H1 (cell line): ENCODE data around the gene WDR7. TPM values are rescaled to one million over a fixed set of nuclear protein-coding genes. Genes with fewer than 3 reads are reported as not detected.

ENCODE experiments used
- CTCF ChIA-PET: fragments of 300-600 bp; sonication (Branson Sonifier 250); formaldehyde crosslinking; loops from one replicate; lab custom pipeline; 2021; ENCODE audit not compliant: partially characterized antibody; lab: Charles Lee
- POLR2A ChIA-PET: fragments of 300-600 bp; sonication (Branson Sonifier 250); formaldehyde crosslinking; loops from one replicate; lab custom pipeline; 2021; ENCODE audit warnings: inconsistent platforms; ENCODE audit not compliant: partially characterized antibody; lab: Charles Lee
- DNase-seq, 2 experiments: peaks; one replicate each; pipeline versions ENCODE4 v3.0.0 to v3.0.0-alpha.2; 2010 to 2022; ENCODE audit warnings: low spot score in 2 of 2, low read depth in 1 of 2, mixed read lengths in 1 of 2
- FAIRE-seq: peaks from 2 replicates; lab custom pipeline; 2011; peaks lifted over from hg19 to GRCh38; lab: Jason Lieb, UNC
- H2AFZ ChIP-seq: 2 replicates; pipeline ENCODE4 v1.8.1; 2012; ENCODE audit warnings: low read length, inconsistent platforms
- H2AK5ac ChIP-seq: 2 replicates; pipeline ENCODE4 v1.6.1; 2013; ENCODE audit warnings: low read depth, low read length
- H2BK120ac ChIP-seq: replicated peaks from 2 replicates; pipeline ENCODE3; 2013; ENCODE audit warnings: low read depth, low read length, inconsistent platforms
- H2BK12ac ChIP-seq: 2 replicates; pipeline ENCODE4 v1.6.1; 2013; ENCODE audit warnings: low read depth, low read length
- H2BK15ac ChIP-seq: 2 replicates; pipeline ENCODE4 v1.6.1; 2013; ENCODE audit warnings: low read length
- H2BK20ac ChIP-seq: 2 replicates; pipeline ENCODE4 v1.6.1; 2013; ENCODE audit warnings: low read length
- H2BK5ac ChIP-seq: 2 replicates; pipeline ENCODE4 v1.6.1; 2013; ENCODE audit warnings: low read depth, low read length
- H3K14ac ChIP-seq: 2 replicates; pipeline ENCODE4 v1.6.1; 2013; ENCODE audit warnings: inconsistent platforms; ENCODE audit not compliant: insufficient read length
- H3K18ac ChIP-seq: 2 replicates; pipeline ENCODE4 v1.6.1; 2013; ENCODE audit warnings: low read length; ENCODE audit errors: extremely low read depth
- H3K23ac ChIP-seq: 2 replicates; pipeline ENCODE4 v1.6.1; 2013; ENCODE audit warnings: inconsistent platforms; ENCODE audit not compliant: insufficient read length
- H3K23me2 ChIP-seq: 2 replicates; pipeline ENCODE4 v1.6.1; 2013; ENCODE audit warnings: low read depth, low read length
- H3K27ac ChIP-seq: 2 replicates; pipeline ENCODE4 v1.6.1; 2011; ENCODE audit warnings: low read depth, low read length, inconsistent platforms
- H3K27me3 ChIP-seq, 4 experiments: replicated peaks in 1 of 4; 1 replicate in 1 of 4; 2 replicates in 3 of 4; pipeline versions ENCODE4 v1.6.1 to v1.8.1; 2011 to 2013; ENCODE audit warnings: low read length in 3 of 4, mild to moderate bottlenecking in 3 of 4, inconsistent platforms in 2 of 4, mixed read lengths in 2 of 4, moderate library complexity in 1 of 4; ENCODE audit not compliant: control insufficient read depth in 3 of 4, insufficient read depth in 3 of 4; ENCODE audit errors: extremely low read depth in 1 of 4
- H3K36me3 ChIP-seq, 4 experiments: 2 replicates each; pipeline versions ENCODE4 v1.6.1 to v1.8.1; 2011 to 2013; ENCODE audit warnings: mild to moderate bottlenecking in 4 of 4, low read length in 3 of 4, moderate library complexity in 2 of 4, control low read depth in 1 of 4, inconsistent platforms in 1 of 4; ENCODE audit not compliant: insufficient read depth in 4 of 4, control insufficient read depth in 2 of 4
- H3K4ac ChIP-seq: replicated peaks from 2 replicates; pipeline ENCODE3; 2013; ENCODE audit warnings: low read length, low read depth, mixed read lengths, inconsistent platforms; ENCODE audit not compliant: insufficient read length
- H3K4me1 ChIP-seq, 4 experiments: replicated peaks in 1 of 4; 1 replicate in 1 of 4; 2 replicates in 3 of 4; pipeline versions ENCODE4 v1.6.1 to v1.8.1; 2011 to 2013; ENCODE audit warnings: low read length in 3 of 4, inconsistent platforms in 2 of 4, mixed read lengths in 1 of 4; ENCODE audit not compliant: insufficient read depth in 4 of 4, control insufficient read depth in 3 of 4
- H3K4me2 ChIP-seq, 2 experiments: 2 replicates each; pipeline versions ENCODE4 v1.6.1 to v1.8.1; 2011 to 2013; ENCODE audit warnings: low read depth in 2 of 2, low read length in 2 of 2, control low read depth in 1 of 2, inconsistent platforms in 1 of 2, mild to moderate bottlenecking in 1 of 2; ENCODE audit not compliant: insufficient read depth in 1 of 2
- H3K4me3 ChIP-seq, 4 experiments: fragments of 200-600, 300-600 bp in 1 of 4; sonication (generic), shearing (Covaris generic), sonication (Bioruptor Twin) in 1 of 4; 2 replicates each; pipeline versions ENCODE4 v1.5.1 to v1.8.1; 2011 to 2016; ENCODE audit warnings: low read length in 4 of 4, low read depth in 3 of 4, control low read depth in 2 of 4, inconsistent platforms in 2 of 4, mild to moderate bottlenecking in 2 of 4, mixed read lengths in 1 of 4, moderate library complexity in 1 of 4; ENCODE audit not compliant: insufficient read depth in 2 of 4; ENCODE audit errors: extremely low read depth in 1 of 4
- H3K56ac ChIP-seq: replicated peaks from 2 replicates; pipeline ENCODE3; 2013; ENCODE audit warnings: low read depth, mild to moderate bottlenecking, mixed read lengths, low read length, inconsistent platforms; ENCODE audit not compliant: insufficient read length
- H3K79me1 ChIP-seq: 2 replicates; pipeline ENCODE4 v1.6.1; 2013; ENCODE audit warnings: low read depth, low read length, control low read depth
- H3K79me2 ChIP-seq, 2 experiments: 2 replicates each; pipeline versions ENCODE4 v1.6.1 to v1.8.1; 2012 to 2013; ENCODE audit warnings: low read length in 2 of 2, mild to moderate bottlenecking in 2 of 2, inconsistent platforms in 1 of 2; ENCODE audit not compliant: insufficient read depth in 2 of 2, control insufficient read depth in 1 of 2
- H3K9ac ChIP-seq, 4 experiments: replicated peaks in 1 of 4; 1 replicate in 1 of 4; 2 replicates in 3 of 4; pipeline versions ENCODE4 v1.6.1 to v1.8.1; 2011 to 2013; ENCODE audit warnings: low read depth in 3 of 4, low read length in 3 of 4, control low read depth in 2 of 4, mild to moderate bottlenecking in 2 of 4, moderate library complexity in 2 of 4, inconsistent platforms in 1 of 4; ENCODE audit errors: extremely low read depth in 1 of 4
- H3K9me3 ChIP-seq, 2 experiments: 2 replicates each; pipeline versions ENCODE4 v1.6.1 to v1.8.1; 2012 to 2013; ENCODE audit warnings: mild to moderate bottlenecking in 2 of 2, moderate library complexity in 2 of 2, control low read depth in 1 of 2, inconsistent platforms in 1 of 2, low read depth in 1 of 2, low read length in 1 of 2, mixed read lengths in 1 of 2; ENCODE audit not compliant: insufficient read depth in 2 of 2
- H4K20me1 ChIP-seq, 2 experiments: replicated peaks in 1 of 2; 2 replicates each; pipeline versions ENCODE3 to v1.8.1; 2011 to 2013; ENCODE audit warnings: inconsistent platforms in 2 of 2, low read length in 2 of 2, mild to moderate bottlenecking in 1 of 2; ENCODE audit not compliant: insufficient read depth in 2 of 2, control insufficient read depth in 1 of 2
- H4K5ac ChIP-seq: 2 replicates; pipeline ENCODE4 v1.6.1; 2013; ENCODE audit warnings: low read length, low read depth, mixed read lengths, inconsistent platforms; ENCODE audit not compliant: insufficient read length
- H4K8ac ChIP-seq: 2 replicates; pipeline ENCODE4 v1.8.0; 2013; ENCODE audit warnings: mild to moderate bottlenecking, moderate library complexity, low read length, inconsistent platforms; ENCODE audit not compliant: insufficient read depth; ENCODE audit errors: extremely low read depth
- H4K91ac ChIP-seq: replicated peaks from 2 replicates; pipeline ENCODE3; 2013; ENCODE audit warnings: low read length, mixed read lengths, inconsistent platforms; ENCODE audit not compliant: insufficient read length
- ATF3 ChIP-seq: IDR thresholded peaks from 2 replicates; pipeline ENCODE4 v1.6.1; 2011; ENCODE audit warnings: low read depth, mild to moderate bottlenecking, low read length; ENCODE audit not compliant: insufficient read depth
- KDM5A ChIP-seq: fragments of 200-600 bp; IDR thresholded peaks from 2 replicates; pipeline ENCODE4 v1.7.1; 2012; ENCODE audit warnings: mild to moderate bottlenecking, low read length, inconsistent platforms, mixed read lengths
- WGBS, 2 experiments: shearing (Covaris generic) in 1 of 2; methylation state at CpG; one replicate each; pipeline versions ENCODE4 v1.1.6 to v1.1.7; 2013 to 2015; ENCODE audit warnings: low lambda C conversion rate in 2 of 2, mixed read lengths in 2 of 2, inconsistent platforms in 1 of 2, low coverage in 1 of 2, missing lambda C conversion rate in 1 of 2; ENCODE audit not compliant: insufficient replicate concordance in 2 of 2, insufficient coverage in 1 of 2, insufficient read length in 1 of 2; ENCODE audit errors: extremely low coverage in 1 of 2, missing lambda C conversion rate in 1 of 2; 5-methylcytosine and 5-hydroxymethylcytosine counted together
- polyA plus RNA-seq, 7 experiments: library from polyadenylated mRNA; depleted of rRNA in 3 of 7; stranded (reverse) in 5 of 7; unstranded in 2 of 7; fragments of >200 nt in 5 of 7; fragments of 200-250 nt in 2 of 7; gene quantifications; 1 replicate in 5 of 7; 2 replicates in 1 of 7; 4 replicates in 1 of 7; pipeline versions ENCODE4 v1.2.1 to v1.2.3, GENCODE V29; 2011 to 2013; ENCODE audit warnings: missing spikeins in 2 of 7, mixed read lengths in 2 of 7
- total RNA-seq: library from RNA; stranded (reverse); fragmentation: NEBNext Ultra II Directional; extraction: Animal tissue kit (Norgen Biotek cat#: 25700); gene quantifications from 2 replicates; pipeline ENCODE4 v1.2.1, GENCODE V29; 2021

Gene WDR7
- total and polyA plus RNA-seq, 2 of the 8 experiments (the other 6 are each of a cell fraction or from before 2014, with no cell fraction given), result 5.5 to 15.2 TPM

DNA sequence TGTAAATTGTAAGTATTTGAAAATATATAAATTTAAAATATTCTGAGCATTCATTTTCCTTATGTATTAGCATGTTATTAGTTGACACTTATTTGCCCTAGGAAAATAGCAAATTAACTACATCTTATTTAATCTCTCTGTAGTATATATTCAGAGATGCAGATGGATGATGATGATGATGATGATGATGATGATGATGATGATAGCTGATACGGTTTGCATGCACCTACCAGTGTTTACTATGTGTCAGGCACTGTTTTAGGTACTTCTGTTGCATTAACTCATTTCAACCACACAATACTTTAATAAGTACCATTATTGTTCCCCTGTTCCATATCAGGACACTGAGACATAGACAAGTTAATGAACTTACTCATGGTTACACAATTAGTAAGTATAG, 304.3 kb downstream of the WDR7 start:
- FAIRE-seq (no peak), DNase-seq (no peak)
- H3K56ac ChIP-seq, result no peak overlapping the region
- no peak overlapping the region for H4K8ac ChIP-seq
- no peak overlapping the region for H3K4ac ChIP-seq
- H2BK20ac ChIP-seq, result no peak overlapping the region
- H3K9me3 ChIP-seq, result no peaks in the 10 kb centered on the region
- peaks cover 0 to 9% (median 2%) of the 10 kb centered on the region in 4 experiments; a peak in 2 of 7 replicates for H3K4me1 ChIP-seq
- peaks cover 0 to 1% (median 0%) of the 10 kb centered on the region in 4 experiments; a peak in 1 of 7 replicates for H3K27me3 ChIP-seq
- CTCF ChIA-PET, result no interaction called here
- H2BK15ac ChIP-seq, result no peak overlapping the region
- H2BK120ac ChIP-seq, result no peak overlapping the region
- H2BK12ac ChIP-seq, result no peak overlapping the region
- H3K9ac ChIP-seq, result no peak overlapping the region
- no peaks in the 10 kb centered on the region for H4K20me1 ChIP-seq
- no peaks in the 10 kb centered on the region for H3K79me1 ChIP-seq
- no peak overlapping the region for H3K4me2 ChIP-seq
- H3K23ac ChIP-seq, result no peak overlapping the region
- H2BK5ac ChIP-seq, result no peak overlapping the region
- no peak overlapping the region for H2AFZ ChIP-seq
- H3K79me2 ChIP-seq, result no peaks in the 10 kb centered on the region
- no peak overlapping the region for H4K5ac ChIP-seq
- no peak overlapping the region for H2AK5ac ChIP-seq
- no peak overlapping the region for H3K18ac ChIP-seq
- H3K27ac ChIP-seq, result no peak overlapping the region
- H4K91ac ChIP-seq, result no peak overlapping the region
- POLR2A ChIA-PET, result no interaction called here
- no peak overlapping the region for H3K14ac ChIP-seq
- 86% methylated on average over 1 of the region's 1 CpG; no CpG with 5 or more reads in 1 of the 2 experiments for WGBS, 2 experiments
- H3K4me3 ChIP-seq, result no peak overlapping the region
- H3K36me3 ChIP-seq, result no peaks in the 10 kb centered on the region
- no peaks in the 10 kb centered on the region for H3K23me2 ChIP-seq
- TF ChIP-seq ATF3, result no peak
- no peak for TF ChIP-seq KDM5A
